PFSK-1 (cell line): Measurements from ENCODE around the gene P4HTM.

Experiments
- REST ChIP-seq, 2 experiments: IDR thresholded peaks; 2 replicates each; pipeline versions ENCODE4 v1.6.1 to v1.8.0; 2011 to 2012; ENCODE audit warnings: low read depth in 2 of 2, low read length in 2 of 2, control low read depth in 1 of 2, inconsistent platforms in 1 of 2, mild to moderate bottlenecking in 1 of 2, moderate library complexity in 1 of 2; ENCODE audit not compliant: insufficient read depth in 1 of 2
- TAF1 ChIP-seq: IDR thresholded peaks from 2 replicates; pipeline ENCODE4 v1.6.1; 2012; ENCODE audit warnings: low read length, control low read depth, borderline replicate concordance; ENCODE audit not compliant: insufficient read depth

GRCh38 chr3:48991851-48992545 lies 2.0 kb downstream of the P4HTM start:
- TF ChIP-seq REST (IDR thresholded peaks at IDR 0.05; ENCODE audit: insufficient read depth in 1 of 2, low read depth in 2 of 2, low read length in 2 of 2) (no peak), TAF1 (no peak)
